GM19324 (cell line): ENCODE measurements around the gene MGMT.

Experiments used
- ATAC-seq: cut with Tn5 transposase; IDR thresholded peaks from one replicate; pipeline ENCODE4 v1.9.1; 2021; ENCODE audit warnings: mild to moderate bottlenecking, moderate library complexity; ENCODE audit not compliant: unreplicated experiment, low FRiP score

The MGMT gene

DNA sequence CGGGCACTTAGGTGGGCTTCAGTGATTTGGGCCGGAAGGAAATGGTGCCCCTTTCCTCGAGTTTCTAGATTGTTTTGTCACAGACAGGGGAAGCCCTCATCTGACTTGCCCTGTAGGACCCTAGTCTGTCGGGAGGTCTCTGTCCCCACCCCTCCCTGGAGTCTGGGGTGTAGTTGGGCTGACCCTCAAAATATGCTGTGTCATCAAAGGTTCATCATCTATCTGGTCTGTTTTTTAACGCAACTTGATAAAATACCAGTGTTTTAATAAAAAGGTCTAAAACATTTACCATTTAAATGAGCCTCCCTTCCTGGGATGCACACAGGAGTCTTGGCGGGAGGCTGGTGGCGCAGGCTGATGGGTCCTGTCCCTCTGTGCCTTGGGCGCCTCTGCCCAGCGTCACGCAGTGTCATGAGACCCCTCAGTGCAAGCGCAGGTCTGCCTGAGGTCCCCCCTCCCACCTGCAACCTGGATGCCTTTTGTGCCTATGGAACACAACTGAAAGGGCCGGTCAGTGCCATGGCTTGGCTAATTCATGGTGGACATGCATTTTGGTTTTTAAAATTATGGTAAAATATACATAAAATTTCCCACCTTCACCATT, 146.4 kb downstream of the MGMT start:
- ATAC-seq, result no peak

DNA sequence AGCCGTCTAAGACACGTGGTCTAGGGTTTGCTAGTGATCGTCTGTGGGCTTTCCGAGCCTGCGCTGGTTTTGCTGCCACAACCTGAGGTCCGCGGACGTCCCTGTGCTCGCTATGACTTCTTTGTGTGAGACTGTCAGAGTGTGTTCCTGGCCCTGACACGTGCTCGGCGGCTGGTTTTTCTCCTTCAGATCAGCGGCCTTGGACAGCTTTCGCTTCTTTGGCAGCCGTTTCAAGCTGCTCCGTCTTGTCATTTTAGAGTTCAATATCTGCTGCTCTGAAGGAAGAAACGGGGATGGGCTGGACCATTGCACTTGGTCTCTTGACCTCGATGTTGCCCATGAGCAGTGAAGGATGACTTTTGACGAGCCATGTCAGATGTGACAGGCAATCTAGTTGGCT, 147.3 kb downstream of the MGMT start:
- ATAC-seq, result no peak

DNA sequence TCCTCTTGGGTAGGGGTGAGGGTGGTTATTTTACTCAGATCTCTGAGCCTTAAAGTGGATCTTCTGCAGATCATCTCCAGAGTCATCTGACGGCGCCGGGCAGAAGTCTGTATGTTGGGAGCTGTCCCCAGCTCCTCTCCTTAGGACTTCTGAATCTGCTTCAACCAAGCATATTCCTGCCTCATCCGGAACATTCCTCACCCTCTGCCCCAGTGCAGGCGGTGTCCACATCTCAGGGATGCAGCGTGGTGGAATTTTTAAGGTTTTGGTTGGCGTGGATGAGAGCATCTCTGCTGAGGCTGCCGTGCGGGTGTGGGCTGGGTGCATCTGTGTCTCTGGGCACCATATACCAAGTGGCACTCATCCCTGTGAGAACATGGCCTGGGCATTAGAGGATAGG, 148.3 kb downstream of the MGMT start:
- ATAC-seq, result no peak

DNA sequence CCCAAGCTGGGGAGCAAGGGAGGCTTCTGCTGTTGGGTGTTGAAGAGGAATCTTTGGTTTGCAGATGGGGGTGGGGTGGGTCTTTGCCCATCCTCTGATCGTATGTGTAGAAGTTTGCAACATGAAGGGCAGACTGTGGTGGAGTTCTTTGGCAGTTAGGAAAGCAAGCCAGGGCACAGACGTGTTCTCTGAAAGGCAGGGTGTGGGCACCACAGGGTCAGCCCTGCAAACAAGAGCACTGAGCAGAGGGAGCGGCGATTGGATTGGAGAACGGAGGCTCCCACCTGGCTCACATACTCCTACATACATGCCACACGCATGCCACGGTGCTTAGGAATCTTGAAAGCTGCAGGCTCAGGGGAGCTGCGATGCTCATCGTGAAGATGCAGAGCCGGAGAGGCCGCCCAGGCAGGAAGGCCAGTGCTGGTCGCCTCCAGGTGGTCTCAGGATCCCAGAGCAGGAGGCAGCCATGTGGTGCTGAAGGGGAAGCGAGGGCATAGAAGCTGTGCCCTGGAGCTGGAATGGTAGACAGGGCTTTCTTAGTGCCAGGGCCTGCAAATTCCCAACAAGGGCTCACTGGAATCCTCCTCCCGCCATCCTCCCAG, 149.0 kb downstream of the MGMT start:
- ATAC-seq, result no peak

DNA sequence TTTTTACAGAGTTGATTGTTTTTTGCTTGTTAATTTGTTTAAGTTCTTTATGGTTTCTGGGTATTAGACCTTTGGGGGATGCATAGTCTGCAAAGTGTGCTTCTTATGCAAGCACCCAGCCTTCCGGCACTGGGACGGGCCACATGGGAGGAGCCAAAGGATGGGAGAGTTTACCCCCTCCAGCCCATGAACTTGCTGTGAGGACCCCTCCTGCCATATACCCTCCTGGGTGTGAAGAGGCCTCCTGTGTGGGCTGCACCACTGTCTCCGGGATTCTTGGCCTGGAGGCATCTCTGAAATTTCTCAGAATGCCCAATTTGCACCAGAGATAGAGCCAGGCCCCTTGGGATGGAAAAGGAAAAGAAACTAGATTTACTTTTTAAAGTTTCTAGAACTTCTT, 150.7 kb downstream of the MGMT start:
- no peak for ATAC-seq

DNA sequence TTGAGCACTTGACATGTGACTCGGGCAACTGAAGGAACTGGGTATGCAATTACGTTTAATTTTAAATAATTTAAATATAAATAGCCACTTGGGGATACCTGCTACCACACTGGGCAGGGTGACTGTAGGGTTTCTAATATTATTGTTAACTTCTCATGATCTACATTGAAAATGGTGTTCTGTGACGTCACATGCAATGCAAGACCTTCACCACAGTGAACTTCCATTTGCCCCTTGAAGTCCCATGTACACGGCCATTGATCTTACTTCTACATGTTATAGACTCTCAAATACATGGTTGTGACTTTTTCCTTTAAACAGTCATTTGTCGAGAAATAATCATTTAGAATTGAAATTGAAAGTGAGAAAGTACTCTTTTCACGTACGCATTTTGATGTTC, 154.0 kb downstream of the MGMT start:
- no peak for ATAC-seq

DNA sequence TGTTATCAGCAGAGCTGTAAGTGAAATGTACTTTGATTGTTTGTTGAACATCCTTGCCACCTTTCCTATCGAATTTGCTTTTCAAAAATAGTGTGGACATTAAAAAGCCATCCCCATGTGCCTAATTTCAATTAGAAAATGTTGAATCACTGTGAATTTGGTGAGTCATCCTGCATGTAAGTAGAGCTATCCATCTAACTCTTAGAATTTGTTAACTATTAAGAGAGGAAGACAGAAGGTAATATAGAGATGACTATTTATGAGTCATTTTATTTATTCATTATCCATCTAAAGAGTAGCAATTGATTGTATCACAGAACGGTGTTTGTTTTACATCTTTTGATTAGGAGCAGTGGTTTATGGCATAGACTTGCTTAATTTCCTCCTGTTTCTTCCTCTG, 154.7 kb downstream of the MGMT start:
- no peak for ATAC-seq

DNA sequence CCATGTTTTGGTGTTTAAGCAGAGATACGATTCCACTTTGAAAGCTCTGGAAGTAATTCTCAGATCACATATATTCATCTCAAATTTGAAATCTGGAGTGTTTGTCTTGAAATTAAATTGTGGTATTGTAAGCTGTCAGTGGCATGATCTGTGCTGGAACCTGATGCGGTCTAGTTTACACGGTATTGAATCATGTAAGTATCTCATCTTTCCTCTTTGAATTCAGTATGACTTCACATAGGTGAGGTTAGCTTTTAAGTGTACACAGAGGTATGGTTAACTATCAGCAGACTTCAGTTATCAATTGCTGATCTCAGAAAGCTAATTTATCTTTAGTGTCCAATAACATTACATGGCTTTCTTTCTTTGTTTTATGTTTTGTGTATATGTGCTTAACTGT, 155.2 kb downstream of the MGMT start:
- ATAC-seq, result no peak

DNA sequence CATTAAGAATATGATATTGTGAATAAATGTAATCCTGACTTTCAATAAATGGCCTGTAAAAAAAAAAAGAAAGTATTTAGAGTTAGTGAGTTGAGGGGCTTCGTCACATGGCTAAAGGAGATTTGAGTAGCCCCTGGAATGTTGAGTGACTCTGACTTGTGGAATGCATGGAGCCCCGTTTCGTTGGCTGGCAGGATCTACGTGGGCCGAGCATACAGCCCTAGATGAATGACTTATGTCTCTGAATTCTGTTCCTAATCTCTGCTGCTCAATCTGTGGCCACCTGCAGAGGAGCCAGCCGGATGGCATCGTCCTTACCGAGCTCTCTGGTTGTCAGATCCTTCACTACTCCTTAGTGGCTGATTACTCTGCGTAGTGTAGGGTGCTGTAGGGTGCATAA, 155.7 kb downstream of the MGMT start:
- ATAC-seq, result no peak

DNA sequence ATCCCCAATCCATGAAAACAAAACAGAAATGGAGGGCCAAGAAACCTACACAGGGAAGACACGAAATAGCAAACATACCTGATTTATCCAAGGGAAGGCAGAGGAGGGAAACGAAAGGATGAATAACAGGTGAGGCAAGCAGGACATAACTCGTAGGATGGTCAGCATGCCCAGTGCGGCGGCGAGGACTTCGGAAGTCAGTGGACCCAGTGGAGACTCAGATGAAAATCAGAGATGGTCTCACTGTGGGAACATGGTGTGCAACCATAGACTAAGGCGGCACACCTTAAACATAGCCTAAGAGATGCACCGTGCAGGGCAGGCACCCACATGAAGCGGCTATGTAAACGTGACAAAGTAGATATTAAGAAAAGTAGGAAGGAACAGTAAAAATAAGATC, 157.5 kb downstream of the MGMT start:
- no peak for ATAC-seq

DNA sequence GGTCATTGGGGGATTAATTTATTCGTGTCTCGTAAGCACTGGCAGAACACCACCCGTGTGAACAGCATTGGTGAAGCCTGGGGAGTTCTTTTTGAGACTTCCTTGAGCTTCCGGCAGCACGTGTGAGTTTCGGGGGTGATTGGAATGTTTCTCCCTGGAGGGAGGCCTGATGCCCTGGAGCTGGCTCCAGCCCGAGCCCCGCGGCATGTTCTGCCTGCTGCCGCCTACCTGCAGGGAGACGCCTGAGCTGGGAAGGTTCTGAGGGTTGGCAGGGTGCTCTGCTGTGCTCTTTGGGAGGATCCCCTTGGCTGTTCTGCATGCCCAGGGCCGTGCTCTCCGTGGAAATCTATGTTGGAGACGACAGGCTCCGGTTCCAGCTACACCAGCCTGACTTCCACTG, 159.3 kb downstream of the MGMT start:
- no peak for ATAC-seq

DNA sequence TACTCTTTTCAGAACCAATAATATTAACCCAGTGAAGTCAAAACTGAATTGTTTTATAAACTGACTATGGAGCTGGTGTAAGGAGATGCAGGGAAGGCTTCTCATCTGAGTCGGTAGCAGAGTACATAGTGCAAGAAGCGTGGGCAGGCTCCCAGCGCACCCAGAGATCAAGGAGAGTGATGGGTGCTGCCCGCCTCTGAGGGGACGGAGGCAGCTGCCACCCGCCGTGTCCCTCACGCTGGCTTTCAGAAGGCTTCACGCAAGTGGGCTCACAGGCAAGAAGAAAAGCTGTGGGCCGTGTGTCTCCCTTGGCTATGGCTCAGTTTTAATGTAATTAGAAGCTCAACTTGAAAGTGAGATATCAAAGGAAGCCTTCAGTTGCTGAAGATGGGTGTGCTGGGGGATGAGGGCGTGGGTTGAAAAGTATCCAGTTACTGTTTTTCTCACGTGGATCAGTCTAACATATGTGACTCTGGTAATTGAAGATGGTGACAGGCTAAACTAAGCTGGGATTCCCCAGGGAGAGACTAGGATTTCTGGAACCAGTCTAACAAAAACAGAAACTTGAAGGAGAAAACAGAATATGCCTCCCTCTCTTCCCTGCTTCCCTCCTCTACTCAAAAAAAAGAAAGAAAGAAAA, 159.9 kb downstream of the MGMT start:
- ATAC-seq, result no peak

DNA sequence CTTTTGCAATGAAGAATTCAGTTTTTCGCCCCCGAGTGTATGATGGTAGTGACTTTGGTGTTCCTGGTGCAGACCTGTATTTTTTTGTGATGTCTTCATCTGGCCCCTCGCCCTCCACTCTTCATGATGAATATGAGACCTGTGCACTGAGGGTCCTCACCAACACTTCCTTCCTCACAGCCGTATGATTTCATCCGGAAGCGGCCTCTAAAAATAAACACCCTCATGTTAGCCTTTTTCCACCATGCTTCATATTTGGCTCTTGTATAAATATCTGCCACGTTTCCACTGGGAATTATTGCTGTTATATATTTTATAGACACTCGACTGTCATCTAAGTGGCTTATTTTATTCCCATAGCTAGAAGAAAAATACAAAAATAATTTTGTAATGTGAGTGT, 160.4 kb downstream of the MGMT start:
- no peak for ATAC-seq

DNA sequence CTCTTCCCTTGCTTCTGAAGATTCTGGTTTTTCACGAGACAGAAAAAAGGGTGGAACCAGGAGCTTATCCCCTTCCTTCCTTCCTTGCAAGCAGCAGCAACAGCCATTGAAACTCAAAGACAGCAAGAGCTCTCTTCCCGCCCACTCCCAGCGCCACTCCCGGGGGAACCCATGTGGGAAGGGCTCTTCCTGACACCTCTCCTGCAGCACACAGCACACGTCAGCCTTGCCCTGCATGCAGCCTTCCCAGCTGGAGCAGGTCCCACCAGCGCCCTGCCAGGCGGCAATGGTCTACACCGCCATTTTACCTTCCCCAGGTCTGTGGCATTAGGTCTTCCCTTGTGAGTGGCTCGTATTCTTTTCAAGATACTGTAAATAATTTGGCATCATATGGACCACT, 161.8 kb downstream of the MGMT start:
- ATAC-seq, result no peak

DNA sequence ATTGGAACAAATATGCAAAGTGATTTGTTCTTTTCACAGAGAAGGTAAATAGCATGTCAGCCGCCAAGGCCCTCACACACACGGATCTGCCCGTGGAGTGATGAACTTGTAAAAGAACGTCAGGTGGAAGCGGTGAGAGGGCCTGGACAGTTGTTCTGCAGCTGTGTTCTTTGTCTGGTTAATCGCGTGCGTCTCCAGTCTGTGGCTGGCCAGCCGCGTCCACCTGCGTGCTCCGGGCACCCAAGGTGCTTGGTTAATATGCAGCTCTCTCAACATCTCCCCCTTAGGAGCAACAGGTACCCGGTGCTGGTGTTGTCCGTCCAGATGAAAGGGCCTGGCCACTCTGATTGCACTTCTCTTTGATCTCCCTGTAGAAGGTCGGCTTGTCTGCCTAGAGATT, 162.9 kb downstream of the MGMT start:
- ATAC-seq, result no peak

DNA sequence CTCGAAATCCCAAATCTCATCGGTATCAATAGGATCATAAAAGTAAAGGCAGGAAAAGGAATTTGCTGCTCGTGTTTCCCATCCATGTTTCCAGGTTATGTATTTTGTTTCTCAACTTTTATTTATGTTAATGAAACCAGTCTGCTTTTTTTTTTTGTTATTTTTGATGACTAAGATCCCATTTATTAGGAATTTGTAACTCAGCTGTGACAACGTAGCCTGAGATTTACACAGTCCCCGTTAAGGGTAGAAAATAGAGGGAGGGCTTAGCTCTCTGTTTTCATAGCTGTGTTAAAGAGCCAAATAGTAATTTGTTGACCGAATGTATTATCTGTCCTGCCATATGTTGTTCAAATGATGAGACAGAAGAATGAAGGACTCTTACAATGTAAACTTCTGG, 164.0 kb downstream of the MGMT start:
- ATAC-seq, result no peak

DNA sequence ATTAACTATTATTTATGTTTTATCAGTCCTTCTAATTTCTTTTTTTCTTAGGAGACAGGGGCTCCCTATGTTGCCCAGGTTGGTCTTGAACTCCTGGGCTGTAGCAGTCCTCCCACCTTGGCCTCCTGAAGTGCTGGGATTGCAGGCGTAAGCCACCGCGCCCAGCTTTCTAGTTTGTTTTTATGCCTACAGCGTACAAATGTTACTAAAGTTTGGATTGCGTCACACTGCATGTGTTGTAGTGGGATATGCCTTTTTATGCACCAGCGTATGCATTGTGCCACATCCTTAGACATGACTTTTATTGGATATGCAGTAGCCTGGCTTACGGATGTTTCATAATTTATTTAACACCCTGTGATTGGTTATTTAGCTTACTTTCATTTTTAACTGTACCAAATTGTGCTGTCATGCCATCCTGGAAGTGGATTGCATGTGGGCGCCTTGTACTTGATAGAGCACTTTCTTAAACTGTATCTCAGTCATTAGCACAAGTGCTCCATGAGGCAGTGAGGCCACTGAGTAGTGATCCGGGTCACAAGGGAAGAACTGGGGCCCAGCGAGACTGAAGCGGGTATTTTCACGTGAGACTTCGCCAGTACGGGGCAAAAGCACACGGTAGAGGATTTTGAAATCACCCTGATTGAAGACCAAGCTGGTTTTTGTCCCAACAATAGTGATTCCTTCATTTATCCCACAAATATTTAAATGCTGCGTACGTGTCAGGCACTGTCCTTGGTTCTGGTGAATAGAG, 165.0 kb downstream of the MGMT start:
- no peak for ATAC-seq

DNA sequence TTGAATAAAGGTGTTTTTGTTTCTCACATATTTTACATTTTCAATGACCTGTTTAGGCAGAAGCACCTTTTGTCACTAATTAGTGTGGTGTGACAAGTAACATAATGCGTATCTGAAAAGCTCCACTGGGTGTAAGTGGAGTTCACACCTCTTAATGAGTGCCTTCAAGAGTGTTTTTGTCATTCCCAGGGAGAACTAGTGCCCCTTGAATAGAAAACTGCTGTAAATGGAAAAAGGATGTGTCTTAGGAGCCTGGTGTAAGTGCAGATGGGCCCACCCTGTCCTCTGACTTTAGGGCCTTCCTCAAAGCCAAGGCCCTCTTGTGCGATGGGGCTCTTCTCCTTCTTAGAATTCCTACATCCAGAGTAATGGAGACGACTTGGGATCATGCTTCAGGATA, 170.0 kb downstream of the MGMT start:
- ATAC-seq, result no peak

DNA sequence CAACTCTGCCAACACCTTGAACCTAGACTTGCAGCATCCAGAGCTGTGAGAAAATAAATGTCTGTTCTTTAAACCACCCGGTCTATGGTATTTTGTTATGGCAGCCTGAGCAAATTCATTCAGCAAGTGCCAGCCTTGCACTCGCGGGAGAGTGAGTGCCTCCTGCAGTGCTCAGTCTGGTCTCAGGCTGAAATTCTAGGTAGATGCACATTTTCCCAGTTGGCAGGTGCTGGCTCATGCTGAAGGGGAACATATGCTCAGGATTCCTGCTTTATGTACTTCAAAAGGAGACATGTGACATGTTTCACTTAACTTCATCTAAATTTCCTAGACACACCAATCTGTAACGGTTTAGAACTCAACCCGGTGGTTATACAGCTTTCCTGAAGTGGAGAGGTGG, 170.8 kb downstream of the MGMT start:
- ATAC-seq, result no peak

DNA sequence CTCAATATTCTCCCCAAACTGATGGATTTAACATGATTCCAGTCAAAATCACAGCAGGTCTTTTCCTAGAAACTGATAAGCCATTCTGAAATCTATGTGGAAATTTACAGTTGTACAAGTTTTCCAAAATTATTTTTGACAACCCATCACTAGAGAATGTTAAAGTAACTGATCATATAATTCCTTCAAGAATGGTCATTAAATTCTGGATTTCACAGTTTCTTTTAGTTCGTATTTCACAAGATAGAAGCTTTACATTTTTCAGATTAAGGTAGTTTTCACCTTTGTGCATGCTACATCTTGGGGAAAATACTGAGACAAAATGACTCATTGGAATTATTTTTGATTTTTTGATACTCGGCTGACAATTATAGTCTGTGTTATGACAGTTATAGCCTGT, 174.3 kb downstream of the MGMT start:
- no peak for ATAC-seq

DNA sequence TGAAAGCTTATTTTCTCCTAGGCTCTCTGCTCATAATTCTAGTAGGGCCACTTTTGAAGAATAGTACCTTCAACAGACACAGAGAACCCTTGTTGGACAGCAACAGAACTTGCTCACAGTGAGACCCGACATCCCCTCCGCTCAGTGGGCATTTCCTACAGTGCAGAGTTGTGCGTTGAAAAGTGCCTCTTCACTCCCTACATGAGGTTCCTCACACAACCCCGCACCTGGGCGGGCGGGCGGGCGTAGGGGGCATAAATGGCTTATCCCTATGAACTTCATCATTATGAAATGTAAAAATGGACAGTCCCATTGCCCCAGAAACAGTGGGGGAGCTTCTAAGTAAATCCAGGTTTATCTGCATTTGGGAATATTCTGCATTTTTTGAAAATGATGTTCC, 174.9 kb downstream of the MGMT start:
- no peak for ATAC-seq

DNA sequence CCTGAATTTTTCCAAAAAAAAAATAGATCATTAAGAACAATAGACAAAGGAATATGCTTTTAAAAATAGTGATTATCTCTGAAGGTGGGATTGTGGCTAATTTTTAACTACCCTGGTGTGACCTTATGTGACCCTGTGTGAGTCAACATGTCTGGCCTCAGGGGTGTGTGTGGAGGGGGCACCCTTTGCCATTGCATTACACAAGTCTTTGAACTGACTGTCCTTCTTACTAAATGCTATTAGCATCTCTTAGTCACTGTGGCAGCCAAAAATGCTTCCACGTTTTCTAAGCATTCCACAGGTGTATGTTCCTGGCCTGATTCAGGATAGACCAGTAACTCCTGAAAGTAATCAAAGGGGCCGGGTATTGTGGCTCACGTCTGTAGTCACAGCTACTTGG, 175.4 kb downstream of the MGMT start:
- ATAC-seq, result no peak
